GM18907 (cell line): ENCODE results near the gene WIPF1.

ENCODE experiments used
- ATAC-seq: cut with Tn5 transposase; IDR thresholded peaks from one replicate; pipeline ENCODE4 v1.9.1; 2021; ENCODE audit warnings: mild to moderate bottlenecking, moderate library complexity; ENCODE audit not compliant: unreplicated experiment

The WIPF1 gene

DNA sequence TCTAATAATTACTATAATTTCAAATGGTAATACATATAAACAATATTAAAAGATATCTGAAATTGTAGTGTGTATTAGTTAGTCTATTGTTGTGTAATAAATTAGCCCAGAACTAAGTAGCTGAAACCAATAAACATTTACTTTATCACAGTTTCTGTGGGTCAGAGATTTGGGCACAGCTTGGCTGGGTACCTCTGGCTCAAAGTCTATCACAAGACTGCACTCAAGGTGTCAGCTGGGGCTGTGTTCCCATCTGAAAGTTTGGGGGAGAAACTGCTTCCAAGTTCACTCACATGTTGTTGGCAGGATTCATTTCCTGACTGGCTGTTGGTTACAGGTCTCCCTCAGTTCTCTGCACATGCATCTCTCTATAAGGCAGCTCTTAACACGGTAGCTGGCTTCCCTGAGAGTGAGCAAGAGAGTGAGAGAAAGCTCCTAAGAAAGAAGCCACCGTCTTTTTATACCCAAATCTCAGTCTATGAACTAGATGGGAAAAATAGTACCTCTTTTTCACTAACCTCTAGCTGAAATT, 25.6 kb upstream of the WIPF1 start:
- ATAC-seq, result peak; percentile 35

DNA sequence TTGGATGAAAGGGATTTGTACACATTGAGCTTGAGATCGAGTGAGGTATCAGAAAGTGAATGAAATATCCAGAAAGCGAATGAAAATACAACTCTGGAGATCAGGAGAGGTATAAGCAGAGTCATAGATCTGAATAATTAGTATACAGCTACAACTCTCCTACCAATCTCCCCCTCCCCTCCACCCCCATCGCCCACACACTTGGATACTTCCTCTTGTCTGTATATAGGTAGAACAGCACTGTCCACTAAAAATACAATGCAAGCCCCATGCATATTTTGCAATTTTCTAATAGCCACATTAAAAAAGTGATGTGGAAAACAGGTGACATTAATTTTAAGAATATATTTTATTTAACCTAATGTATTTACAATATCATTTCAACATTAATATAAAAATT, 23.7 kb upstream of the WIPF1 start:
- ATAC-seq, result no peak

- ATAC-seq, result no peak
Measured at GRCh38 chr2:174618179-174618578, 20.6 kb upstream of the WIPF1 start.

DNA sequence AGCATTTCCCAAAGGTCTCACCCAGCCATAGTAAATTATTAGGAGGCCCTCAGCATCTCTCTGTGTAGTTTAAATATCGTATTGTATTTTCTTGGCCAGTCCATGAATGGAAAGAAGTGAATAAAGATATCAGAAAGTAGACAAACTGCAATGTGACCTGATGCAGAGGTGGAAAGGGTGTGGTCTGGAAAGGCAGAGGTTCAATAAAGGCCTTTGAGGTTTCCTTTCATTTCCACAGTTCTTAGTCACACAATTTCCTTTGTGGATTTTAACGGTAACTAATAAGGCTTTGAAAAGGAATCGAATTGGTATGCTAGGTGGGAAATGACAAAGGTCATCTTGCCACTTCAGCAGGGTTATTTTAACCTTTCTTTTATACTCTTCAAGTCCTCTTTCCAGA, 20.1 kb upstream of the WIPF1 start:
- ATAC-seq, result no peak

GRCh38 chr2:174617120-174617519, 19.5 kb upstream of the WIPF1 start:
- ATAC-seq, result no peak

DNA sequence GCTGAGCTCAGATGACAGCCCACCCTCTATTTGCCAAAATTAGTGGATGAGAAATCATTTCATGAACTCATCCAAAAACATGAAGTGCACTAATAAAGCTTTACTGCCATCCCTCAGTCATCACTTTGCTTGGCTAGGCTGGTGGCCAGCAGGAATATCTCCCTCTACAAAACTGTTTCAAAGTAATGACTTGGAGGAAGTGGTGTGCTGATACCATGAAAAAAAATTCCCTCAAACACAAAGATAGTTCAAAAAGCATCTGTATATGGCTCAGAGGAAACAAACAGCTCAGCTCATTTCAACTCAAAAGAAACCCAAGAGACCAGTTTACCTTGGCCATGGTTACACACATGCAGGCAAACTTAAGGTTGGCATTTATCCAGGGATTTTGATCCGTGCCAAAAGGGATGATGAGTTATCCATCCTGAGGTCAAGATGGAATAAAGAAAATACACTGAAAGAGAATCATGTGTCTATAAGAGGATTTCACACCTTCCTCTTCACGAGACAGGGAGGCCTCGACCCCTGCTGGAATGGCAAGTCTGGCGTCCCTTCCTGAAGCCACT, 18.4 kb upstream of the WIPF1 start:
- peak; percentile 36 for ATAC-seq

DNA sequence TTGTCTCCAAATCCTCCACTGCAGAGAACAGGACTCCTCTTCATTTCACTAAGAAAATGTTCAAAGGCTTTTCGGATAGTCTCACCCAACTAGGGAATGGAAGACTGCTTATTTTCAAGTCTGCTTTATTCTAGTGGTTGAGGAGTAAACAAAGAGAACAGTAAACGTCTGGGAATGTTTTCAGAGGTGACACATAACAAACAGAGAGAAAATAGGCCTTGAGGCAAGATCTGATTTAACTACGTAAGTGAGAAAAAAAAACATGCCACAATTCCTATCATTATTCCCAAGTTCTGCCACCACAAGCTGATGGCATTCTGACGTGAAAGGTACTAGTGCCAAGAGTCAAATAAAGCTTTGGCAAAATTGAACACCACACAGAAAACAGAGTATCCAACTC, 16.7 kb upstream of the WIPF1 start:
- ATAC-seq, result no peak

DNA sequence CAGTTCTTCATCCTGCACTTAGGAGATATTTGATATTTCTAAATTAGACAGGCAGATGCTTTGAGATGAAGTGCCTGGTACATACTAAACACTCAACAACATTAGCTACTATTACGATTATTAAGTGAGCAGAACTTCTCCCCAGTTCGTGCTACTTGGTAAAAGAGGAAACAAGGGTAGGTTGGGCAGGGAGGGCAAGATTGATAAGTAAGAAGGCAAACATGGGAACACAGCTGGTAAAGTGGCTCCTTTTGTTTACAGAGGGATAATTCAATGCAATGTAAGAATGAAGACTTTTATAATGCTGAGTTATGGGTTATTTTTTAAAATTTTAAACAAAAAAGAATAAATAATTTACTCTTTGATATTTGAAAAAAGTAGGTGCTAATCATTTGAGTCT, 15.9 kb upstream of the WIPF1 start:
- no peak for ATAC-seq

DNA sequence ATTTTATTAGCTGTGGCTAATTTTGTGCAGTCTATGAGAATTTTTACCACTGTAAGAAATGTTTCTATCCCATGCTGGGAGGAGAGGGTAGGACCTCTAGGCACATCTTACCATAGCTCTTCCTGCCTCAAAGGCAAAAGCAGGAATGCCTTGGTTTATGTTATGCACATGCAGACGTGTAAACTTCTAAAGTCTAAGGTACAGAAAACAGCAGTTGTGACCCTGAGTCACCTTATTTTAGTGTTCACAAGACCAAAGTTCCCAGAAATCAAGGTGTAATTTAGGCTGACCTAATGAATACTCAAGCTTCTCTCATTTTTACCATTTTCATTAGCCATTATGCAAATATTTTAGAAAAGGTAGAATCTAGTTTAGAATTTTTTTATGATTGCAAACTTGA, 15.4 kb upstream of the WIPF1 start:
- no peak for ATAC-seq

DNA sequence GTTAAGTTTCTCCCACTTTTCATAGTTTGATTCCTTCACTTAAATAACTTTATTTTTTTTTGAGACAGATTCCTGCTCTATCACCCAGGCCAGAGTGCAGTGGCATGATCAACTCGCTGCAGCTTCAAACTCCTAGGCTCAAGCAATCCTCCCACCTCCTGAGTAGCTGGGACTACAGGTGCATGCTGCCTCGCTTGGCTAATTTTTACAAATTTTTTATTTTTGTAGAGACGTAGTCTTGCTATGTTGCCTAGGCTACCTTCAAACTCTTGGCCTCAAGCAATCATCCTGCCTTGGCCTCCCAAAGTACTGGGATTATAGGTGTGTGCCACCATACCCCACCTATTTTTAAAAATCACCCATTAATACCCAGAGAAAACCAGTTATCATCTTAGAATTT, 14.2 kb upstream of the WIPF1 start:
- ATAC-seq, result no peak

DNA sequence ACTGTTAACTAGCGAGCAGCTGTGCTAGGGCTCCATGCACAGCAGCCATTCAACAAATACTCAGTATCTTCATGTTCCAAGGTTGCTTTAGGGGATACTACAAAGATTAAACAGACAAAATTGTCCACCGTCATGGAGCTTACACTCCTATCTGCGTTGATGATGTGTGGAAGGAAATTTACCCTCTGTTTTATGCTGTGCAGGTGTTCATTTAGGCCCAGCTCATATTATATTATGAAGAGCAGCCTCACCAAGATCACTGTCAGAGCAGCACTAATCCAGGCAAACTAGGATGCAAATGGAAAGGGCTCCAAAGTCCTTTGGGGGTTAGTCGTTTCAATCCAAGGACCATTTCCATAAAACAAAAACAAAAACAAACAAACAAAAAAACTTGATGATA, 13.4 kb upstream of the WIPF1 start:
- ATAC-seq, result no peak

- peak; percentile 30 for ATAC-seq
Measured at GRCh38 chr2:174610243-174610995, 12.8 kb upstream of the WIPF1 start.

DNA sequence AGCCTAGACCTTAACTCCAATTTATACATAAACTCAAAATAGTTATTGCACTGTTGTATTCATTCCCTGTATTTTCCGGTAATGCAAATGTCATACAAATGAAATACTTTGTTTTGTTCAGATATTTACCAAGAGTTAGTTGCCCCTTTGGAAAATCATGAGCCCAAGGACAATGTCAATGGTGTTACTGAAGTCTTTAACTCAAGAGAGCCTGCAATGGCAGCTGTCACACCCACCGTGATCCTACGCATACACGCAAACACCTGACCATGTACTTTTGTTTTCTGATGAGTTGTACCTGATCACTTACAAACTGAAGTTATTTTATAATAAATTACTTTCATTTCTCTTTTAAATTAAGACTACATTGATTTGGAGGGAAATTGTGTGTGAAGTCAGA, 11.7 kb upstream of the WIPF1 start:
- ATAC-seq, result no peak

GRCh38 chr2:174608866-174609214, 11.2 kb upstream of the WIPF1 start:
- peak; percentile 62 for ATAC-seq

DNA sequence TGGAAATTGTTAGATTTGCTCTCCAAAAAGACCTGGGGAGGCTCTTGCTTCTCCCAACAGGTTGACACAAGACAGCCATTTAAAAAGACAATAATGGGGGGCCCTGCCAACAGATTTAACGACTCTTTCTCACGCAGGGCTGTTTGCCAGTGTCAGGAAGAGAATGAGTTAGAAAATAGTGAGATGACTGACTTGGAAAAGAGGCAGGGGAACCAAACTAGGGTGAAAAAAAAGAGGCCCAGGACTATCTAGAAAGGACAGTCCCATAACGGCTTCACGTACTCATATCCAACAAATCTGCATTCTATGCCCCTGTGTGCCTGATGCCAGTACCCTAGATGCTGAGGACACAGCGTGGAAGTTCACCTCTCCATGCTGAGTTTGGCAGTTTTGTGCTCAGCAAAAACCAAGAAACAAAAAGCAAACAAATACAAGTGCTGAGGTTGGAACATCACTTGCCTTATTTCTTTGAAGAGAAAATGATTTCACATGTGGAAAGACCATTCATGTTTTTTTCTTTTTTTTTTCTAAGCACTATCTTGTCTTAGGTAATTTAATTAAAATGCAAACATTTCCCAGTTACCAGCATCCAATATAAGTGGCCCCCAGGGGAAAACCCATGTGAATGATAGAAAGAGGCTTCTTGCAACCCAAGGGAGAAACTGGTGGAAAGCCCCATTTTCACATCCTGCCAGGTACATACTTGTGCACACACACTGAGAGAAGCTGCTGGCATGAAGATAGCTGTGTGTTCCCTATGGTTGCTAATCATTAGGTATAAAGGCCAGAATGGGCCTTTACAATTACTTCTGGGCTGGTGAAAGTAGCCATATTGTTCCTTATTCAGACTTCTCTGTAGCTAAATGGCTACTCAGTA, 10.6 kb upstream of the WIPF1 start:
- peak; percentile 83 for ATAC-seq

- no peak for ATAC-seq
Measured at GRCh38 chr2:174607584-174607983, 10.0 kb upstream of the WIPF1 start.

GRCh38 chr2:174606336-174606735, 8.7 kb upstream of the WIPF1 start:
- ATAC-seq, result no peak

DNA sequence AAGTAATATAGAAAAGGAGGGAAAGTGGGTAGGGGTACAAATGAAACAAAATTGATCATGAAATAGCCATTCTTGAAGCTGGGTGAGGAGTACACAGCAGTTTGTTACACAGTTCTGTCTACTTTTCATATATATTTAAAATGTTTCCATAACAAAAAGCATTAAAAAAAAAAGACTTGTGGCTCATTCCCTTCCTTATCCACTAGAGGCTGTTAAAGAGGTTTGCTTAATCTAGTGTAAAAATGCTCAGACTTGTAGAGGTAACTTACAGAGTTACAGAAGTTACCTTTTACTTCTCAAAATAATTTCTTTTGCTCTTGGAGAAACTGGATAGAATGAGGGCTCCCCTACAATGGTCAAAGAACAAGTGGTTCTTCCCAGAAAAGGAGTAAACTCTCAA, 8.1 kb upstream of the WIPF1 start:
- ATAC-seq, result no peak

DNA sequence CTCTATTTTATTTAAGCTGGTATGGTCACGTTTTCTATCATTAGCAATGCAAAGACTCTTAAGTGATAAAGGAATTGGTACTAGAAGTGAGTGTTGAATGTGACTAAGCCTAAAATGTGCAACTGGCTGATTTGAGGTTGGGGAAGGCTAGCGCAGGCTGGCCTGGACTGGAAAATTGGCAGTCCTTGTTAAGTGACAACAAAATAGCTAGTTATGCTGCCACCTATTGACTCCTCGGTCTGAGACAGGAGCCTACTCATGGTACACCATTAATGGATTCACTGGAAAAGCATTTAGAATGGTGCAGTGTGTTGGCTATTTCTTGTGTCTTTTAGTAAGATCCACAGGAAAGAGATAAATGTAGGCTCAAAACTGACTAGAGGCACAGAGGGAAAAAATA, 5.7 kb upstream of the WIPF1 start:
- peak; percentile 36 for ATAC-seq

DNA sequence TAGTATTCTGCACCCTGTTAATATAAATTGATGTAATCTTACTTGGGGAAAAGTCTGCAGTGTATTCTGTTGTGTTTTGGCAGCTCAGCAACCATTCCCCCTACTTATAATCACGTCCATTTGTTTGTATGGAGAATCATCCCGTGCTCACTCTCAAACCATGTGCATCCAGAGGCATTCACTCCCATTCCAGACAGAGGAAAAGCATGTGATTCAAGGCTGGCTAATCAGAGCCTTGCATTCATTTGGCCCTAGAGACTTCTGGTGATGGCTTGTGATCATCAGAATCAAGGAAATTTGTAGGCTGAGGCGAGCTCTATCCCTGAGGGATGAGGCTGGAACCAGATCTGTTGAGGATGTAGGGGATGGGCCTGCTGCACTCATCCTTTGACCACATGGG, 5.1 kb upstream of the WIPF1 start:
- no peak for ATAC-seq

DNA sequence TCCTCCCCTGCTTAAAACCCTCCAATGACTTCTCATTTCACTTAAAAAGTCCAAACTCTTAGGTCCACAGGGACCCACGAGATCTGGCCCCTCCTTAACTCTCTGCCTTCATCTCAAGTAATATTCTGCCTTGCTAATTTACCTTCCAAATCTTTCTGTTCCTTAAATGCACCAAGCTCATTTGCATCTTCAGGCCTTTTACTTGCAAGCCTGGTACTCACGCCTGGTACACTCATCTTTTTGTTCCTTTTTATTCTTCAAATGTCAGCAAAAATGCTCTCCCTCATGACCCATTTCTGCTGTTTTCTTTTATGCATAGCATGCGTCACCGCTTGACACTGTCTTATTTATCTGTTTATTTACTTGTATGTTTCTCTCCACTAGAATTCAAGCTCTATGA, 2.7 kb upstream of the WIPF1 start:
- ATAC-seq, result peak; percentile 35
